RWPE1 (cell line): Measurements from ENCODE around the gene BCL11A.

Experiments
- CTCF ChIA-PET: fragments of 350-600 bp; sonication (Branson Sonifier 250); formaldehyde crosslinking; extraction: SDS; loops from one replicate; lab custom pipeline; 2021; lab: Yijun Ruan, JAX
- POLR2A ChIA-PET: fragments of 400-600 bp; formaldehyde crosslinking; extraction: SDS; loops from one replicate; lab custom pipeline; 2020; ENCODE audit warnings: antibody characterized with exemption; ENCODE audit not compliant: low non-redundant PET; lab: Yijun Ruan, JAX
- DNase-seq: peaks from one replicate; pipeline ENCODE4 v3.0.0; 2012; ENCODE audit warnings: low spot score
- H3K27ac ChIP-seq: fragments of 450-650 bp; 2 replicates; pipeline ENCODE4 v1.5.1; 2017
- CTCF ChIP-seq: fragments of 450-650 bp; conservative IDR thresholded peaks from 2 replicates; pipeline ENCODE4 v1.5.1; 2017; ENCODE audit warnings: low read depth, mild to moderate bottlenecking

Gene BCL11A

GRCh38 chr2:60516826-60517225, 36.6 kb downstream of the BCL11A start:
- H3K27ac ChIP-seq, result no peak overlapping the region
- ChIA-PET CTCF (no interaction called here), POLR2A (interaction anchor here (0.6 kb wide), 1 partner anchor 101 kb away, joined by 3 read pairs; no protein-coding TSS in a partner anchor)
- no peak for TF ChIP-seq CTCF
- DNase-seq, result no peak

- TF ChIP-seq CTCF, result no peak
- no peak for DNase-seq
- ChIA-PET CTCF (interaction anchor here (0.7 kb wide), 1 partner anchor 34 kb away, joined by 5 read pairs; no protein-coding TSS in a partner anchor), POLR2A (interaction anchor here (0.6 kb wide), 1 partner anchor 101 kb away, joined by 3 read pairs; no protein-coding TSS in a partner anchor)
- no peak overlapping the region for H3K27ac ChIP-seq
Measured at GRCh38 chr2:60516383-60516811, 37.1 kb downstream of the BCL11A start.

GRCh38 chr2:60515721-60516226, 37.7 kb downstream of the BCL11A start:
- no peak for DNase-seq
- no peak overlapping the region for H3K27ac ChIP-seq
- no peak for TF ChIP-seq CTCF
- ChIA-PET POLR2A (no interaction called here), CTCF (interaction anchor here (0.7 kb wide), 1 partner anchor 35 kb away, joined by 5 read pairs; no protein-coding TSS in a partner anchor)

GRCh38 chr2:60513996-60514395, 39.5 kb downstream of the BCL11A start:
- CTCF ChIA-PET, result interaction anchor here (0.5 kb wide), 1 partner anchor 34 kb away, joined by 3 read pairs; no protein-coding TSS in a partner anchor
- POLR2A ChIA-PET, result no interaction called here
- H3K27ac ChIP-seq, result no peak overlapping the region
- TF ChIP-seq CTCF, result no peak
- DNase-seq, result no peak

- ChIA-PET POLR2A (no interaction called here), CTCF (no interaction called here)
- no peak overlapping the region for H3K27ac ChIP-seq
- TF ChIP-seq CTCF, result no peak
- no peak for DNase-seq
Measured at GRCh38 chr2:60513191-60513590, 40.3 kb downstream of the BCL11A start.

- H3K27ac ChIP-seq, result no peak overlapping the region
- ChIA-PET POLR2A (no interaction called here), CTCF (no interaction called here)
- DNase-seq, result peak; percentile 62
- TF ChIP-seq CTCF, result no peak
Measured at GRCh38 chr2:60512641-60513040, 40.8 kb downstream of the BCL11A start.
